Stomach smooth muscle (tissue), 2 donors: ENCODE data around the gene CCDC187.

Experiments
- H3K27ac ChIP-seq: one replicate; pipeline ENCODE4 v1.7.0; 2013; ENCODE audit warnings: mild to moderate bottlenecking, low read length, inconsistent platforms
- H3K27me3 ChIP-seq, 2 donors: one replicate each; pipeline ENCODE4 v1.7.0; 2013; ENCODE audit warnings: low read length in 2 of 2; ENCODE audit not compliant: insufficient read depth in 2 of 2, control insufficient read depth in 1 of 2
- H3K36me3 ChIP-seq, 2 donors: one replicate each; pipeline ENCODE4 v1.7.0; 2013; ENCODE audit warnings: low read length in 2 of 2; ENCODE audit not compliant: control insufficient read depth in 2 of 2, insufficient read depth in 2 of 2
- H3K4me1 ChIP-seq: one replicate; pipeline ENCODE4 v1.7.0; 2013; ENCODE audit warnings: low read length; ENCODE audit not compliant: control insufficient read depth, insufficient read depth
- H3K4me3 ChIP-seq, 2 donors: one replicate each; pipeline ENCODE4 v1.7.0; 2013; ENCODE audit warnings: low read length in 2 of 2
- H3K9ac ChIP-seq, 2 donors: one replicate each; pipeline ENCODE4 v1.7.0; 2013; ENCODE audit warnings: low read length in 2 of 2, mild to moderate bottlenecking in 1 of 2
- H3K9me3 ChIP-seq, 2 donors: one replicate each; pipeline ENCODE4 v1.7.0; 2013; ENCODE audit warnings: low read length in 2 of 2; ENCODE audit not compliant: control insufficient read depth in 2 of 2
- donor health status: healthy.
- donor health status: Pancreatic carcinoma.

CCDC187 gene

DNA sequence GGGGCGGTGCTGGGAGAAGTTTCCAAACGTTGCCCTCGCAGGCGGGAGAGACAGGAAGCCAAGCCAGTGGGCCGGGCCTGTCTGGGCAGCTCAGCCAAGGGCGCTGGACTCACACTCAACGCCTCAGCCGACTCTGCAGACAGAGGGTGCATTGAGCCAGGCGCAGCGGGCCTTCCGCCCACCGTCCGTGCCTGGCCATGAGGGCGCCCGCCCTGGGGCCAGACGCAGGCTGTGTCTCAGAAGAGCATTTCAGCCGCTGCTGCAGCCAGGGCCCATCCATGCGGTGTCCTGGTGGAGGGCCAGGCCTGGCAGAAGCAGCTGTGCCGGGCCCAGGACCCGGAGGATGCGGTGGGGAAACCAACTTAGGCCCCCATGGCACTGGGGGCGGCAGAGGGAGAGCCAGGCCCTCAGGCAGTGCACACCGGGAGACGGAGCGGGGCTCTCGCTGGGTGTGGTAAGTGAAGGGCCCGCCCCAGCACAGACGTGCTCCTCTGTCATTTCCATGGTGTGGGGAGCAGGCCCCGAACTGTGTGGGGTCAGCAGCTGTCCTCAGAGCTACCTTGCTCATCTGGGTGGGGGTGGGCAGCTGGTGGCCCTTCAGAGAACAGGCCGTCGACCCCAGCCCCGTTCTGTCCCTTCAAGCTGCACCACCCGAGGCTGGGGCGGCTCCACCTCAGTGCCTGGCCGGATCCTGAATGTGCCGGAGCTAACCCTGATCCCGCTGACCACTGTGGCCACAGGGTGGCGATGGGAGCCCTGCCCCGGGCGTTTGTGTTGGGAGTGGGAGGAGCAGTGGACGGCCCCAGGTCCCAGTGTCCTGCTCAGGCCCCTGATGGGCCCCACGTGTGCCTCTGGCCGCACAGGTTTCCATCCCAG, 41.6 kb upstream of the CCDC187 start:
- peaks cover 24% of the 10 kb centered on the region for H3K4me1 ChIP-seq
- H3K27ac ChIP-seq = no peak overlapping the region
- peak overlapping the region in 1 of 2 donors; percentile 15 for H3K4me3 ChIP-seq
- no peaks in the 10 kb centered on the region for H3K9me3 ChIP-seq
- H3K9ac ChIP-seq = no peak overlapping the region
- H3K36me3 ChIP-seq = peaks cover 0 to 3% of the 10 kb centered on the region in 2 donors
- no peaks in the 10 kb centered on the region for H3K27me3 ChIP-seq

DNA sequence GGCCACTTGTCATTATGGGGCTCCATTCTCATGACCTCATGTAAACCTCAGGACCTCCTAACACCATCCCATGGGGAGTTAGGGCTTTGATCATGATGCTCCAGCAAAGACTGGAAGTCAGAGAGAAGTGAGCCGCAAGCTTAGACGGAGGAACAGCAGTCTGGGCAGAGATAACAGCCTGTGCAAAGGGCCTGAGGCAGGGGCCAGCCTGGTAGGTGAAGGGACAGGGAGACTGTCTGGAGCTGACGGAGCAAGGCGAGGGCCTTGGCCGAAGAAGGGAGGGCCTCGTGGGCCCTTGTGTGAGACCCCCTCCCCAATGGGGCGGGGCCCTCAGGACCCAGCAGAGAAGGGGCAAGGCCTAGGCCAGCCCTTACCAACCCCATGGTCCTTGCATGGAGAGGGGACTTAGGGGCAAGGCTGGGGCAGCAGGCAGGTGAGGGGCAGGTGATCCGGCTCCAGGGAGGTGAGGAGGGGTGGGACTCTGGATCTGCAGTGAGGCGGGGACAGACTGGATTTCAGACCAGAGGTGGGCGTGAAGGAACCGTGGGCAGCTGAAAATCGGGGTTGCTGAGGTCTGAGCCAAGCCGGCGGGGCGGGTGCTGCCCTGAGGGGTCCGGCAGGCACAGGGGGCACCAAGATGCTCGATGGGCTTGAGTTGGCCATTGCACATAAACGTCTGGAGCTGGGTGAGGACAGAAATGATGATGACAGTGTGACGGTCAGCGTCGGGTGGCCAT, 40.8 kb upstream of the CCDC187 start:
- peaks cover 24% of the 10 kb centered on the region for H3K4me1 ChIP-seq
- no peak overlapping the region for H3K9ac ChIP-seq
- no peak overlapping the region for H3K27ac ChIP-seq

GRCh38 chr9:136343884-136344269, 40.0 kb upstream of the CCDC187 start:
- no peaks in the 10 kb centered on the region for H3K36me3 ChIP-seq
- no peaks in the 10 kb centered on the region for H3K27me3 ChIP-seq
- H3K9me3 ChIP-seq = no peaks in the 10 kb centered on the region
- no peak overlapping the region for H3K9ac ChIP-seq
- H3K27ac ChIP-seq = no peak overlapping the region
- no peak overlapping the region for H3K4me3 ChIP-seq
- peaks cover 24% of the 10 kb centered on the region for H3K4me1 ChIP-seq

More for the DNA sequence above, 40.8 kb upstream of the CCDC187 start:
- H3K9me3 ChIP-seq = no peaks in the 10 kb centered on the region
- H3K36me3 ChIP-seq = peaks cover 0 to 3% of the 10 kb centered on the region in 2 donors
- H3K27me3 ChIP-seq = no peaks in the 10 kb centered on the region
- H3K4me3 ChIP-seq = no peak overlapping the region

GRCh38 chr9:136343121-136343883, 39.4 kb upstream of the CCDC187 start:
- H3K4me1 ChIP-seq = peaks cover 24% of the 10 kb centered on the region

DNA sequence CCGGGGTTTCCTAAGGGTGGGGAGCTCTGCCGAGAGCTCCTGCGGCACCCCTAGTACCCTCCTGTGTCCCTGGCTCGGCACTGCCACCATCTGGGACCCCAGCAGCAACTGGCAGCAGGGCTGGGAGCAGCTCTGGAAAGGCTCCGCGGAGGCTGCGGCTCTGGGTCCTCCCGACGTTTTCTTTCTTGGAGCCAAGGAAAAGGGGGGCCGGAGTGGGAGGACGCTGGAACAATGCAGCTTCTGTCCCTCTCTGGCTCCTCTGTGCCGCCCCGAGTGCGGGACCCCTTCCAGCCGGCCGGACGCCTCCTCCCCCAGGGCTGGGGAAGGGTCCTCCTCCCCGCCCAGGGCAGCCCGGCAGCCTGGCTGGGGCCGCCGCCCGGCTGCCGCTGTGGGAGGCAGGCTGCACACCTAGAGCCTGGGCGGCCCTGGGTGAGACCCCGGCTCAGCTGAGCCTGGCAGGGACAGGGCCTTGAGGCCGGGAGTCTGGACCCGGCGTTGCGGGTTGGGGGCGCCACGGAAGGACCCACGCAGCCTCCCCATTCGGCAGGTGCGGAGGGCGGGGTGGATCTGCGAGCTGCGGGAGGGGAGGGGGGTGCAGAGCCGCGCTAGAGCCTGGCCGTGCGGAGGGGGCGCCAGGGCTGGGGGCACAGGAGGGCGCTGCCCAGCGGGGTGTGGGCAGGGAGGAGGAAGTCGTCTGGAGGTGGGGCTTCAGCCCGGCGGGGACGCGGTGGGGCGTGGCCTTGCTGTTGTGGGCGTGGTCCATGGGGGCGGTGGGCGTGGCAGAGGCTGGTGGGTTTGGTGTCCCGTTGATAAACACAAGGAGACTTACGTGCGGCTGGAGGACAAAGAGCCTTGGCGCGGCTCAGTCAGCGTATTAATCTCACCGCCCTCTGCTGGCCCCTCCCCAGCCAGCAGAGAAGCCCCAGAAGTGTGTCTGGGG, 38.6 kb upstream of the CCDC187 start:
- no peaks in the 10 kb centered on the region for H3K36me3 ChIP-seq
- peaks cover 24% of the 10 kb centered on the region for H3K4me1 ChIP-seq
- H3K9me3 ChIP-seq = no peaks in the 10 kb centered on the region
- H3K27me3 ChIP-seq = no peaks in the 10 kb centered on the region
- H3K9ac ChIP-seq = peak overlapping the region; percentile 33 to 47
- peak overlapping the region; percentile 55 to 69 for H3K4me3 ChIP-seq
- peak overlapping the region; percentile 24 for H3K27ac ChIP-seq

More at GRCh38 chr9:136343121-136343883, 39.4 kb upstream of the CCDC187 start:
- Histone ChIP-seq H3K4me3 (peak overlapping the region; percentile 55 to 69), H3K9ac (no peak overlapping the region), H3K36me3 (no peaks in the 10 kb centered on the region), H3K27ac (peak overlapping the region; percentile 24), H3K9me3 (no peaks in the 10 kb centered on the region), H3K27me3 (no peaks in the 10 kb centered on the region)

GRCh38 chr9:136341769-136342168, 37.9 kb upstream of the CCDC187 start:
- H3K4me1 ChIP-seq = peaks cover 24% of the 10 kb centered on the region
- H3K9ac ChIP-seq = peak overlapping the region; percentile 33 to 47
- H3K4me3 ChIP-seq = peak overlapping the region; percentile 55 to 69
- H3K9me3 ChIP-seq = no peaks in the 10 kb centered on the region
- no peak overlapping the region for H3K27ac ChIP-seq
- H3K36me3 ChIP-seq = no peaks in the 10 kb centered on the region
- no peaks in the 10 kb centered on the region for H3K27me3 ChIP-seq

DNA sequence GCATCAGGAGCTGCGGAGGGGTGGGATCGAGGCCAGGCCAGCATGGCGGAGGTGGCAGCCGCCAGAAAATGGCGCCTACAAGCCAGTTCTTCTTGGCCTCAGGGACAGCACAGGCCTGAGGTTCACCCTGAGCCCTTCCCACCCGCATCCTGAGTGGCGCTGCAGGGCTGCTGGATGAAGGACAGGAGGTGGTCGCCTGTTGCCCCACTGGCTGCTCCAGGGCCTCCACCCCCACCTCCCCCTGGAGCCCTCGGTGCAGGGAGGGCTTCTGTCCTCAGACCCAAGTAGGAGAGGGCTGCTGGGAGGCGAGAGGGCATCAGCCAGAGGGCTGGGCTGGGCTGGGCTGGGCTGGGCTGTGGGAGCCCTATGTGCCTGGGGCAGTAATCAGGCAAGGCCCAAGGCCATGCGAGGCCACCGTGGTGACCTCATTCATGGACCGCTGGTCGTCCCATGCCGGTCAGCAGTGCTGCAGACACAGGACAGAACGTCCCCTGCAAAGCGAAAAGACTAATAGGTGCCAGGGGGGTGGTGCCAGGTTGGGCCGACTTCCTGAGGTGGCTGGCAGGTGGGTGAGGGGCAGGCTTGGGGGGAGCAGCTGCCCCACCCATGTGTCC, 37.3 kb upstream of the CCDC187 start:
- H3K27ac ChIP-seq = no peak overlapping the region
- peaks cover 22% of the 10 kb centered on the region for H3K4me1 ChIP-seq

GRCh38 chr9:136340356-136341041, 36.6 kb upstream of the CCDC187 start:
- H3K27me3 ChIP-seq = no peaks in the 10 kb centered on the region
- no peak overlapping the region for H3K4me3 ChIP-seq
- peaks cover 18% of the 10 kb centered on the region for H3K4me1 ChIP-seq
- no peaks in the 10 kb centered on the region for H3K9me3 ChIP-seq
- H3K27ac ChIP-seq = no peak overlapping the region
- H3K36me3 ChIP-seq = peaks cover 0 to 2% of the 10 kb centered on the region in 2 donors
- no peak overlapping the region for H3K9ac ChIP-seq

More for the DNA sequence above, 37.3 kb upstream of the CCDC187 start:
- Histone ChIP-seq H3K27me3 (no peaks in the 10 kb centered on the region), H3K36me3 (peaks cover 0 to 2% of the 10 kb centered on the region in 2 donors), H3K9ac (no peak overlapping the region), H3K9me3 (no peaks in the 10 kb centered on the region), H3K4me3 (no peak overlapping the region)

- H3K9me3 ChIP-seq = no peaks in the 10 kb centered on the region
- peaks cover 18% of the 10 kb centered on the region for H3K4me1 ChIP-seq
- no peaks in the 10 kb centered on the region for H3K27me3 ChIP-seq
- H3K27ac ChIP-seq = no peak overlapping the region
- H3K36me3 ChIP-seq = peaks cover 0 to 2% of the 10 kb centered on the region in 2 donors
- H3K4me3 ChIP-seq = no peak overlapping the region
- no peak overlapping the region for H3K9ac ChIP-seq
Measured at GRCh38 chr9:136339958-136340310, 36.0 kb upstream of the CCDC187 start.
